ENCODE measurements around the gene PCDHA1. TPM values are rescaled to one million over a fixed set of nuclear protein-coding genes. Genes with fewer than 3 reads are reported as not detected.

PCDHA1 gene
- total and polyA plus RNA-seq, 2 experiments from 2014 or later: 0.81 to 1.6 TPM

GRCh38 chr5:141022384-141022783, 236.4 kb downstream of the PCDHA1 start:
- Mint-ChIP-seq H3K4me1 (no peaks in the 10 kb centered on the region), H3K36me3 (ENCODE audit: low read depth) (no peaks in the 10 kb centered on the region), H3K4me3 (no peak overlapping the region), H3K9me3 (no peaks in the 10 kb centered on the region; the same call in 2 of the 3 replicates), H3K27ac (no peak overlapping the region), H3K27me3 (ENCODE audit: insufficient read depth, low read depth, poor library complexity) (peaks cover 2% of the 10 kb centered on the region)
- Histone ChIP-seq H3K27ac (ENCODE audit: low read depth) (no peak overlapping the region), H4K20me1 (replicated peaks; ENCODE audit: insufficient read depth) (no peaks in the 10 kb centered on the region), H3K4me3 (no peak overlapping the region), H3K9me2 (ENCODE audit: insufficient read depth) (no peaks in the 10 kb centered on the region), H2AFZ (no peak overlapping the region), H3K79me2 (replicated peaks; ENCODE audit: insufficient read depth) (no peaks in the 10 kb centered on the region), H3K36me3 (ENCODE audit: insufficient read depth) (no peaks in the 10 kb centered on the region), H3K4me2 (no peak overlapping the region), H3K27me3 (ENCODE audit: insufficient read depth) (no peaks in the 10 kb centered on the region), H3K4me1 (ENCODE audit: insufficient read depth) (no peaks in the 10 kb centered on the region), H3F3A (replicated peaks; ENCODE audit: low read depth) (no peaks in the 10 kb centered on the region)
- DNase-seq (ENCODE audit: low spot score) (no peak), ATAC-seq (no peak)
- TF ChIP-seq ETS1 (IDR thresholded peaks at IDR 0.05) (no peak), JUNB (IDR thresholded peaks at IDR 0.05; ENCODE audit: unreplicated experiment) (no peak), NANOG (IDR thresholded peaks at IDR 0.05; ENCODE audit: borderline replicate concordance) (no peak), ZNF114 (CRISPR knock-in tag; IDR thresholded peaks at IDR 0.05) (no peak), STAT1 (IDR thresholded peaks at IDR 0.05; ENCODE audit: unreplicated experiment) (no peak), CTCF (conservative IDR thresholded peaks at IDR 0.05; ENCODE audit: low read depth in 2 of 2) (no peak)
- TF ChIP-seq, protein P1, sequence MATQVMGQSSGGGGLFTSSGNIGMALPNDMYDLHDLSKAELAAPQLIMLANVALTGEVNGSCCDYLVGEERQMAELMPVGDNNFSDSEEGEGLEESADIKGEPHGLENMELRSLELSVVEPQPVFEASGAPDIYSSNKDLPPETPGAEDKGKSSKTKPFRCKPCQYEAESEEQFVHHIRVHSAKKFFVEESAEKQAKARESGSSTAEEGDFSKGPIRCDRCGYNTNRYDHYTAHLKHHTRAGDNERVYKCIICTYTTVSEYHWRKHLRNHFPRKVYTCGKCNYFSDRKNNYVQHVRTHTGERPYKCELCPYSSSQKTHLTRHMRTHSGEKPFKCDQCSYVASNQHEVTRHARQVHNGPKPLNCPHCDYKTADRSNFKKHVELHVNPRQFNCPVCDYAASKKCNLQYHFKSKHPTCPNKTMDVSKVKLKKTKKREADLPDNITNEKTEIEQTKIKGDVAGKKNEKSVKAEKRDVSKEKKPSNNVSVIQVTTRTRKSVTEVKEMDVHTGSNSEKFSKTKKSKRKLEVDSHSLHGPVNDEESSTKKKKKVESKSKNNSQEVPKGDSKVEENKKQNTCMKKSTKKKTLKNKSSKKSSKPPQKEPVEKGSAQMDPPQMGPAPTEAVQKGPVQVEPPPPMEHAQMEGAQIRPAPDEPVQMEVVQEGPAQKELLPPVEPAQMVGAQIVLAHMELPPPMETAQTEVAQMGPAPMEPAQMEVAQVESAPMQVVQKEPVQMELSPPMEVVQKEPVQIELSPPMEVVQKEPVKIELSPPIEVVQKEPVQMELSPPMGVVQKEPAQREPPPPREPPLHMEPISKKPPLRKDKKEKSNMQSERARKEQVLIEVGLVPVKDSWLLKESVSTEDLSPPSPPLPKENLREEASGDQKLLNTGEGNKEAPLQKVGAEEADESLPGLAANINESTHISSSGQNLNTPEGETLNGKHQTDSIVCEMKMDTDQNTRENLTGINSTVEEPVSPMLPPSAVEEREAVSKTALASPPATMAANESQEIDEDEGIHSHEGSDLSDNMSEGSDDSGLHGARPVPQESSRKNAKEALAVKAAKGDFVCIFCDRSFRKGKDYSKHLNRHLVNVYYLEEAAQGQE (IDR thresholded peaks at IDR 0.05; ENCODE audit: unreplicated experiment): no peak

- no peak for DNase-seq (ENCODE audit: low spot score)
- H3F3A ChIP-seq (replicated peaks; ENCODE audit: low read depth): no peaks in the 10 kb centered on the region
- no peak overlapping the region for H3K4me3 ChIP-seq
- H4K20me1 ChIP-seq (replicated peaks; ENCODE audit: insufficient read depth): no peaks in the 10 kb centered on the region
- H3K27ac ChIP-seq (ENCODE audit: low read depth): no peak overlapping the region
- no peaks in the 10 kb centered on the region for H3K27me3 Mint-ChIP-seq (ENCODE audit: insufficient read depth, low read depth, poor library complexity)
- no peaks in the 10 kb centered on the region for H3K4me1 ChIP-seq (ENCODE audit: insufficient read depth)
- no peaks in the 10 kb centered on the region for H3K9me3 Mint-ChIP-seq
- H3K36me3 Mint-ChIP-seq (ENCODE audit: low read depth): no peaks in the 10 kb centered on the region
- H3K9me2 ChIP-seq (ENCODE audit: insufficient read depth): no peaks in the 10 kb centered on the region
- TF ChIP-seq CREB1 (CRISPR knock-in tag; IDR thresholded peaks at IDR 0.05; ENCODE audit: low read depth): no peak
- TF ChIP-seq ZNF114 (CRISPR knock-in tag; IDR thresholded peaks at IDR 0.05): no peak
- TF ChIP-seq ZNF331 (CRISPR knock-in tag; IDR thresholded peaks at IDR 0.05; ENCODE audit: low read depth): no peak
- no peak for TF ChIP-seq POLR2AphosphoS5 (IDR thresholded peaks at IDR 0.05; ENCODE audit: low read depth)
- TF ChIP-seq, protein P1 (IDR thresholded peaks at IDR 0.05; ENCODE audit: unreplicated experiment): no peak
- TF ChIP-seq JUNB (IDR thresholded peaks at IDR 0.05; ENCODE audit: unreplicated experiment): no peak
- H3K36me3 ChIP-seq (ENCODE audit: insufficient read depth): no peaks in the 10 kb centered on the region
- H3K79me2 ChIP-seq (replicated peaks; ENCODE audit: insufficient read depth): no peaks in the 10 kb centered on the region
- H3K27me3 ChIP-seq (ENCODE audit: insufficient read depth): no peaks in the 10 kb centered on the region
- H3K27ac Mint-ChIP-seq: no peak overlapping the region
- no peak for ATAC-seq
- H3K4me2 ChIP-seq: no peak overlapping the region
- no peaks in the 10 kb centered on the region for H3K4me1 Mint-ChIP-seq
- no peak overlapping the region for H2AFZ ChIP-seq
- no peak overlapping the region for H3K4me3 Mint-ChIP-seq
These were observed 245.1 kb downstream of the PCDHA1 start for GRCh38 chr5:141031006-141031405.
